RWPE2 (cell line): Measurements from ENCODE around the gene CENPF.

Source experiments
- ATAC-seq: fragments of 200-7000 bp; cut with Tn5 transposase; 3 replicates; pipeline ENCODE4 v1.9.1; 2021; ENCODE audit warnings: low read depth
- DNase-seq: peaks from one replicate; pipeline ENCODE4 v3.0.0-alpha.2; 2020; ENCODE audit warnings: low spot score
- H3K27ac ChIP-seq: fragments of 450-650 bp; 2 replicates; pipeline ENCODE4 v1.5.1; 2017; ENCODE audit warnings: mild to moderate bottlenecking; ENCODE audit not compliant: poor library complexity, severe bottlenecking
- H3K27me3 ChIP-seq: fragments of 250-450 bp; sonication (Bioruptor Pico); 2 replicates; pipeline ENCODE4 v1.5.1; 2021; ENCODE audit warnings: mild to moderate bottlenecking, moderate library complexity; ENCODE audit not compliant: insufficient read depth, poor library complexity, severe bottlenecking
- H3K36me3 ChIP-seq: fragments of 250-450 bp; sonication (Bioruptor Pico); 2 replicates; pipeline ENCODE4 v1.5.1; 2020; ENCODE audit warnings: low read depth, mild to moderate bottlenecking, moderate library complexity
- H3K4me1 ChIP-seq: fragments of 250-450 bp; sonication (Bioruptor Pico); 2 replicates; pipeline ENCODE4 v1.5.1; 2021; ENCODE audit warnings: mild to moderate bottlenecking, moderate library complexity; ENCODE audit not compliant: insufficient read depth, poor library complexity, severe bottlenecking
- H3K4me3 ChIP-seq: fragments of 250-450 bp; sonication (Bioruptor Pico); 2 replicates; pipeline ENCODE4 v1.5.1; 2021; ENCODE audit warnings: mild to moderate bottlenecking, moderate library complexity; ENCODE audit not compliant: severe bottlenecking
- H3K9me3 ChIP-seq: fragments of 250-450 bp; sonication (Bioruptor Pico); 2 replicates; pipeline ENCODE4 v1.5.1; 2021; ENCODE audit warnings: mild to moderate bottlenecking, moderate library complexity; ENCODE audit not compliant: severe bottlenecking
- CTCF ChIP-seq: fragments of 450-650 bp; IDR thresholded peaks from one replicate; pipeline ENCODE4 v1.5.1; 2017; ENCODE audit warnings: mild to moderate bottlenecking, moderate library complexity; ENCODE audit not compliant: poor library complexity, severe bottlenecking

Gene CENPF

GRCh38 chr1:214621236-214621635 is 18.2 kb downstream of the CENPF start:
- H3K4me1 ChIP-seq, result no peaks in the 10 kb centered on the region
- DNase-seq (no peak), ATAC-seq (no peak)
- H3K9me3 ChIP-seq, result no peaks in the 10 kb centered on the region
- H3K4me3 ChIP-seq, result no peak overlapping the region
- H3K27me3 ChIP-seq, result no peaks in the 10 kb centered on the region
- H3K27ac ChIP-seq, result no peak overlapping the region
- TF ChIP-seq CTCF, result no peak
- H3K36me3 ChIP-seq, result peaks cover 43% of the 10 kb centered on the region

- TF ChIP-seq CTCF, result no peak
- no peaks in the 10 kb centered on the region for H3K9me3 ChIP-seq
- H3K4me3 ChIP-seq, result no peak overlapping the region
- DNase-seq, result no peak
- no peaks in the 10 kb centered on the region for H3K4me1 ChIP-seq
- H3K27ac ChIP-seq, result no peak overlapping the region
- peaks cover 49% of the 10 kb centered on the region for H3K36me3 ChIP-seq
- 0 out of 3 replicates have a peak, but pooled peaks have one; percentile 27 for ATAC-seq
- no peaks in the 10 kb centered on the region for H3K27me3 ChIP-seq
Observed at GRCh38 chr1:214623430-214623829, 20.4 kb downstream of the CENPF start.

GRCh38 chr1:214632091-214632490 is 29.1 kb downstream of the CENPF start:
- no peaks in the 10 kb centered on the region for H3K9me3 ChIP-seq
- no peak for ATAC-seq
- peaks cover 57% of the 10 kb centered on the region for H3K36me3 ChIP-seq
- H3K27ac ChIP-seq, result no peak overlapping the region
- H3K27me3 ChIP-seq, result no peaks in the 10 kb centered on the region
- no peak for TF ChIP-seq CTCF
- DNase-seq, result no peak
- H3K4me3 ChIP-seq, result no peak overlapping the region
- H3K4me1 ChIP-seq, result no peaks in the 10 kb centered on the region

- H3K27ac ChIP-seq, result no peak overlapping the region
- ATAC-seq, result no peak
- no peaks in the 10 kb centered on the region for H3K9me3 ChIP-seq
- no peak for TF ChIP-seq CTCF
- peaks cover 62% of the 10 kb centered on the region for H3K36me3 ChIP-seq
- H3K4me1 ChIP-seq, result no peaks in the 10 kb centered on the region
- DNase-seq, result no peak
- no peaks in the 10 kb centered on the region for H3K27me3 ChIP-seq
- H3K4me3 ChIP-seq, result no peak overlapping the region
Observed at GRCh38 chr1:214633686-214634085, 30.7 kb downstream of the CENPF start.

- Histone ChIP-seq H3K9me3 (no peaks in the 10 kb centered on the region), H3K27ac (no peak overlapping the region), H3K4me3 (no peak overlapping the region), H3K4me1 (no peaks in the 10 kb centered on the region), H3K27me3 (no peaks in the 10 kb centered on the region), H3K36me3 (peaks cover 62% of the 10 kb centered on the region)
- no peak for ATAC-seq
- no peak for TF ChIP-seq CTCF
- no peak for DNase-seq
Observed at GRCh38 chr1:214634267-214634666, 31.3 kb downstream of the CENPF start.
